ENCODE results near the gene FNDC3A. TPM values are rescaled to one million over a fixed set of nuclear protein-coding genes. Genes with fewer than 3 reads are reported as not detected.
A peak's percentile ranks its signal among the peaks of the same experiment; 100 is the strongest.

FNDC3A gene
- total and polyA plus RNA-seq, 9 of the 15 experiments (the other 6 are each of a cell fraction or from before 2014, with no cell fraction given) = 4.1 to 22.0 (median 13.5) TPM

- no peak for TF ChIP-seq AFF4 (CRISPR knock-in tag; IDR thresholded peaks at IDR 0.05)
- no peak for TF ChIP-seq ZNF395 (CRISPR knock-in tag; IDR thresholded peaks at IDR 0.05)
- TF ChIP-seq SAFB2 (IDR thresholded peaks at IDR 0.05; ENCODE audit: borderline replicate concordance, low read depth, low read length, severe bottlenecking) = no peak
- 0 out of 2 replicates have a peak, but pooled peaks have one; percentile 17 for TF ChIP-seq EP300 (IDR thresholded peaks at IDR 0.05; ENCODE audit: low read length)
- no peak for TF ChIP-seq ID3 (CRISPR knock-in tag; IDR thresholded peaks at IDR 0.05)
- no peak for TF ChIP-seq ID3 (tag; IDR thresholded peaks at IDR 0.05)
- no peak for TF ChIP-seq SMARCB1 (IDR thresholded peaks at IDR 0.05; ENCODE audit: insufficient read length, low read depth)
- no peak for TF ChIP-seq ATF1 (CRISPR knock-in tag; IDR thresholded peaks at IDR 0.05)
- TF ChIP-seq ATF1 (tag; IDR thresholded peaks at IDR 0.05) = no peak
- no peak for TF ChIP-seq ZNF324 (CRISPR knock-in tag; IDR thresholded peaks at IDR 0.05)
- no peak for TF ChIP-seq SFPQ (IDR thresholded peaks at IDR 0.05; ENCODE audit: low read depth, low read length)
- no peak for TF ChIP-seq ZNF740 (CRISPR knock-in tag; IDR thresholded peaks at IDR 0.05)
- TF ChIP-seq ZNF740 (tag; IDR thresholded peaks at IDR 0.05) = no peak
Observed at GRCh38 chr13:49062297-49062896, 86.7 kb downstream of the FNDC3A start (continued).
